ENCODE results near the gene INHBB.
"Not testable (repeated sequence)": the region's sequence is repeated elsewhere in the genome, so short reads cannot be mapped to it uniquely, and the experiment has no call there.

Gene INHBB

GRCh38 chr2:120383631-120384340 is 37.9 kb downstream of the INHBB start:
- DNase-seq = no peak

DNA sequence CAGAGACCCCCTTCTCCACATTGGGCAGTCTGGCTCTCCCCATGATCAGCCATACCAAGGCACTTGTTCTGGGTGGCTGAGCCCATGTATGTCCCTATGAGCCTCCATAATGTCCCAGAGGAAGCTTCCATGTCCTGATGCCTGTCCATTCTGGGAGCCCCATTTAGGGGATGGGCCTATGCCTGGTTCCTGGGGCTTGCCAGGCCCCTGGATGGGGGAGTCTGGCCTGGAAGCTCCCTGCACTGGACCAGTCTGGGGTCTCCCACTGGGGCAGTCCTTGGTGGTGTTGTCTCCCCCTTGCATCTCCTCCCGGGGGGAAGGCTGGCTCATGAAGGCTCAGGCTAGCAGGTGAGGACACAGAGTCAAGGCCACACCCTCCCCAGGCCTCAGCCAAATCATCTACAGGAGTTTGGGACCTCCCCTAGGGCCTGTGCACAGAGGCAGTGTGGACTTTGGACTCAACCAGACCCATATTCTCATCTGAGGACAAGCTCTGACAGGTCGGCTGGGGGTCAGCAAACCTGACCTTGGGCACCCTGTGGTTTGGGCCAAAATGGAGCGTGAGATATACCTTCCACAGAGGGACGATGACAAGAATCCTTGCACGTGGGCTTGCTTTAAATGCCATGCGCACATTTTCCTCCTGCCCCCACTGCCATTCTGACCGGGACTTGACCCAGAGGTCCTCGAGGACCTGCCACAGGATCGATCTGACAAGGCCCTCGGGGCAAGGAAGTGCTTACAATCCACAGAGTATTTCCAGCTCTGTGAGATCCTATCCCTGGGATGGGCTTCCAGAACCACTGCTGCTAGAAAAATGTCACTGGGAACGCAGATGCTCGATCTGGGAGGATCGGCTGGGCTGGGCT is 38.8 kb downstream of the INHBB start:
- DNase-seq = peak; percentile 1

DNA sequence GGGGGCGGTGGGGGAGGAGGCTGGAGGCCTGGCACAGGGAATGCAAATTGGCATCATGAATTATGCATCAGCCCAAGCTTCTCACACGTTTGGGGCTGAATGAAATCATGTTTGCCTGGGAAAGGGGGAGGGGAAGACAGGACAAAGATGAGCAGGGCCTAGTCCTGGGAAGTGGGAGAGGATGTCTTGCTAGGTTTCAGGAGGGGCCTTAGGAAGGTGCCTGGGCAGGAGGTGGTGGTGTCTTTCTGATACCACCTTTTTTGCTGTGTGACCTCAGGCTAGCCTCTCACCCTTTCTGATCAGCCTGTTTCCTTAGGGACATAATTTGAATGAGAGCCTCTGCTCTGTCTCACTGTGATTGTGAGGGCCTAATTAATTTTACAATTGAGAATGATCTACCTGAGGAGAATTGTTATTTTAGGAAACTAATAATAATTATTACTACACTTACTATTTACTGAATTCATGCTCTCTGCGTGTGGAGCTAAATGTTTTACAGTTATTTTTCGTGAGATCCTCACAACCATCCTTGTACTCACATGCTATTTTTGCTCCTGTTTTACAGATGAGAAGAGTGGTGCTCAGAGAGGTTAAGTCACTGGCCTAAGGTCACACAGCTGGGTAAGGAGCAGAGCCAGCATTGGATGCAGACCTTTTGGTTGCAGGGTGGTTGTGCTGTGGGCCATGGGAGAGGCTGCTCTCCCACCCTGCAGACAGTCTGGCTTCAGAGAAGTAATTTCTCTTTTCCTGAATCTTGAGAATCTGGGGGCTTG is 39.6 kb downstream of the INHBB start:
- DNase-seq = peak; percentile 13

GRCh38 chr2:120388222-120389035 is 42.5 kb downstream of the INHBB start:
- peak; percentile 8 for DNase-seq

DNA sequence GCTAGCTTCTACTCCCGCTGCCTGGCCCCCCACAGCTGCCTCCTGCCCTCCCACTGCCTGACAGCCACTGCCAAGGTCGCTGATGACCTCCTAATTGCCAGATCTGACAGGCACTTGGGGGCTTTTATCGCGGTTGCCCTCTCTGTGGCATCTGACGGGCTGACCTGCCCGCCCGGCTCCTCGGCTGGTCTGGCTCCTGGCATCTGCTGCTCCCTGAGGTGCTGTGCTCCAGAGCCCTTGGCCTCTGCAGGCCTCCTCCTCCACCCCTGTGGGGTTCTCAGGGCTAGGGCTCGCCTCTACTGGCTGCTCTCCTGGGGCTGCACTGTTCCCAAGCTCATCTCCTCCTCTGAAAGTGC is 43.1 kb downstream of the INHBB start:
- peak; percentile 11 for DNase-seq

GRCh38 chr2:120390381-120391055 is 44.6 kb downstream of the INHBB start:
- peak; percentile 13 for DNase-seq

DNA sequence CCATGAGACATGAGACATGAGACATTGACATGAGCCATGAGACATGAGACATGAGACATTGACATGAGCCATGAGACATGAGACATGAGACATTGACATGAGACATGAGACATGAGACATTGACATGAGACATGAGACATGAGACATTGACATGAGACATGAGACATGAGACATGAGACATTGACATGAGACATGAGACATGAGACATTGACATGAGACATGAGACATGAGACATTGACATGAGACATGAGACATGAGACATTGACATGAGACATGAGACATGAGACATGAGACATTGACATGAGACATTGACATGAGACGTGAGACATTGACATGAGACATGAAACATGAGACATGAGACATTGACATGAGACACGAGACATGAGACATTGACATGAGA is 45.4 kb downstream of the INHBB start:
- DNase-seq = not testable (repeated sequence)

DNA sequence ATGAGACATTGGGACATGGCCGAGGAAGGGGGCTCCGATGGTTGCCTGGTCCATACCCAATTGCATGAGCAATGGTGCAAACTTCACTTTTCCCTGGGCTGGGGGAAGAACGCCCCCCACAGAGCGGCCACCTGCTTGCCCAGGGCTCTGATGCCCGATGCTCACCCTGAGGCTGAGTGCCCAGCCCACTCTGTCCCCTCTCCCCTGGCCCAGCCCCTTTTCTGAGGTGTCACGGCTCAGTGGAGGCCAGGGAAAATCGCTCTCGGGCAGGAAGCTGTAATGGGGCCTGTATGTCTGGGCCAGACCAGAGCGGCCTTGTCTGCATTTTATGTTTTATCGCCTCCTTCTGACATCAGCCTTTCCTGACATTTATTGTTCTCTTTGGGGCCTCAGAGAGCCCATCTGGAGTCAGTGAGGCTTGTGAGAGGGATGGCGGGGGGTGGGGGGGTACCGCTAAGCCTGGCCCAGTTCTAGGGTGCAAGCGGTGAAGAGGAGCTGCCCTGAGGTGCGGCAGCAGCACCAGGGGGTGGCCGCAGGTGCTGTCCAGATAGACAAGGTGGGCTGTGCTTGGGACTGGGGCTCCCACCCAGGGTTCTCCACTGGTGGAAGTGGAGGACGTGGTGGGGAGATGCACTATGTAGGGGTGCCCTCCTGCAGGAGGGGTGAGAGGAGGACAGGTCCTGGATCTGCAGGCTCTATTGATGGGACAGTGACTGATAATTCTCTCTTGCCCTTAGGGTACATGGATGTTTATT is 46.2 kb downstream of the INHBB start:
- DNase-seq = peak; percentile 12

DNA sequence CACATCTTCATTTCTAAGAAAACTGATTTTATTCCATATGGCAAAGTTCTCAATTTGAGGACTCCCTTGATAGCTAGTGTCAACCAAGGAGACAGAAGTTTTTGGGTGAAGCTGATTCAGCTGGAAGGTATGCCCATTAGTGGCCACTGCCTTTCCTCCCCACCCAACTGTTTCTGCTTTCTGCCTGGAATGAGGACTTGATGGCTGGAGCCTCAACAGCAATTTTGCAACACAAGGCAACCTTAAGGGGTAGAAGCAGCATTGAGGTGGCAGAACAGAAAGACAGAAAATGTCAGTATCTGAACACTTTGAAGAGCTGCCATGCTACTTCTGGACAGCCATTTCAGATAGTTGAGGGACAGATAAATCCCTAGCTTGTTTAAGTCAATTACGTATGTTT is 47.0 kb downstream of the INHBB start:
- no peak for DNase-seq

- peak; percentile 6 for DNase-seq
Measured at GRCh38 chr2:120393456-120393855, 47.5 kb downstream of the INHBB start.

DNA sequence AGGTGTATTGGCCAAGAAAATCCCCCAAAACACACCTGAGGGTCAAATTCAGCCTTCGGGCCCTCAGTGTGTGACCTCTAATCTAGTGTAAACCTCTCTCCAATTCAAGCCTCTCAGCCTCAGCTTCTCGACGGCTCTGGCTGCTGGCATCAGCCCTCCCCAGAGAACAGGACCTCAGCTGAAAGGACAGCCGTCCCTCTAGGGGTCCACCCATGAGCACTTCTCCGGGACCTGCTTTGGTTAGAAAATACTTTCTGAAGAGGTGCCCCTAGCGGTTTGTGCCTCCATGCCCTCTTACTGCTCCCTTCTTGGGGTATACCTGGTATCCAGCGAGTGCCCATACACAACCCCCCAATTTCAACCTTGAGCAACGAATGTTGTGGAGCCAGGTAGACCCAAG is 48.8 kb downstream of the INHBB start:
- DNase-seq = peak; percentile 7

DNA sequence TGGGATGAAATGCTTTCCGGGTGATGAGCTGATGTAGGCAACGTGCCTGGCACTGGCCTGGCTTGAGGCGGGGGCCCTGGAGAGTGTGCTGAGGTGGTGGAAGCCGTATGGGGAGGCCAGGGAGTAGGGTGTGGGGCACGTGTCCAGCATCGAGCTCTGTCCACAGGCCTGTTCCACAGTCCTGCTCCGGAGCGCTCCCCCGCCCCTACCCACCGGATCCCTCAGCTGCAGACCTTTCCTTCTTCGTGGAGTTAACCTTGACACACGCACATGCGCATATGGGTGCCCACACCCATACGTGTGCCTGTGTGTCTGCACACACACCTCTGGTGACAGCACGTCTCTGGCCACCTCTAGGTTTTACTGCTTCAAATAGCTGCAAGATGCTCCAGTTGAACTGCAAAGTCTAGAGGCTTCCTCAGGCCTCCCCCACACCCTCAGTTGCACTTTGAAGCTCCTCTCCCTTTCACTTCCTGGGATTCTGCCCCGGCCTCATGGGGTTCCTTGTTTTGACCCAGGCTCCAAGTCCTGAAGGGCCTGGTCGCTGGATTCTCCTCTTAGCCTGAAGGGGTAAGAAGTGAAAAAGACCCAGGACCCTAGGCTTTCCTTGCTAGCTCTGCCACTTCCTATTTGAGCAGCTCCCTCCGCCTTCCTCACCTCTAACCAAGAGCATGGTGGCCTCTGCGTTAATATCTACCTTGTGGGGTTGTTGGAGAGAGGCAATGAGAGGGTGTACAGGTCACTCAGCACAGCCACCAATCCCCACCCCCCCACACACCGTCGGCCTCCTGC is 49.5 kb downstream of the INHBB start:
- no peak for DNase-seq

GRCh38 chr2:120396013-120396860 is 50.3 kb downstream of the INHBB start:
- peak; percentile 21 for DNase-seq

- peak; percentile 25 for DNase-seq
Measured at GRCh38 chr2:120396861-120397811, 51.2 kb downstream of the INHBB start.

- peak; percentile 8 for DNase-seq
Measured at GRCh38 chr2:120398051-120398995, 52.4 kb downstream of the INHBB start.

DNA sequence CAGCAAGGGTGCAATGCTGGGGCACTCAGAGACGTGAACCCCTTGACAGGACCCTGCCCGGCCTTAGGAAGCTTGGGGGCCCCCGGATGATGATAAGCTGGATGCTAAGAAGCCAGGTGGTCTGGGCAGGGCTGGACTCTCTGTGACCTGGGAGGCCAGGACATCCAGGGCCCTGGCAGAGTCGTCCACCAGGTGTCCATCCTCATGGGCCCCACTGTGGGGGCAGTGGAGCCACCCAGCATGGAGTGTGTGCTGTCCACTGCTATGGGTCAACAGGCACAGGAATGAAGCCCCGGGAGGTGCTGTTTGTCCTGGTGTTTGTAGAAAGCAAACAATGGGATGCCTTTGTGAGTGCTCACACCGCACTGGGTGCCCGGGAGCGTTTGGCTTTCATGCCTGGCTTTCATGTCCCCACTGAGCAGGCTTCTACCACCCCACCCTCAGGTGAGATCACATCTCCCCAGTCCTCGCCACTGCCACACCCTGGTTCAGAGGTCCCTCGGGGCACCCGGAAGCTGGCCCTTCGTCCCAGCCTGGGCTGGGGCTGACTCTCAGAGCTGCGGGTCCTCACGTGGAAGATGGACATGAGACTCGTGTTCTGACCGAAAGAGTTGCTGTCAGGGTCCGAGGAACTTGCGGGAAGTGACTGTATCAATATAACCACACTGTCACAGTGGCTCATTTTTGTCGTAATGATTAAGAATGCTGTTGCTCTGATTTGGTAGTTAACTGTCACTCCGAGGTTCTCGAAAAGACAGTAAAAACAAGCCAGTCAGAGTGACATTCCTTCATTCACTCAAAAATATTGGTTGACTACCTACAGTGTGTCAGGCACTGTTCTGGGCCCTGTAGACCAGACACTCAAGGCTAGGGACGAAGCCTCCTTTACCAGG is 53.3 kb downstream of the INHBB start:
- DNase-seq = peak; percentile 17

Data from left hindlimb (tissue), 1 donor.